ENCODE measurements around the gene TEX264.

TEX264 gene

GRCh38 chr3:51675201-51675611 is 4.2 kb downstream of the TEX264 start:
- no peak for DNase-seq

GRCh38 chr3:51676102-51676640 is 5.1 kb downstream of the TEX264 start:
- no peak for DNase-seq

- DNase-seq, result no peak
Observed at GRCh38 chr3:51677358-51677757, 6.3 kb downstream of the TEX264 start.

GRCh38 chr3:51678186-51678585 is 7.1 kb downstream of the TEX264 start:
- no peak for DNase-seq

GRCh38 chr3:51678641-51679040 is 7.6 kb downstream of the TEX264 start:
- no peak for DNase-seq

DNA sequence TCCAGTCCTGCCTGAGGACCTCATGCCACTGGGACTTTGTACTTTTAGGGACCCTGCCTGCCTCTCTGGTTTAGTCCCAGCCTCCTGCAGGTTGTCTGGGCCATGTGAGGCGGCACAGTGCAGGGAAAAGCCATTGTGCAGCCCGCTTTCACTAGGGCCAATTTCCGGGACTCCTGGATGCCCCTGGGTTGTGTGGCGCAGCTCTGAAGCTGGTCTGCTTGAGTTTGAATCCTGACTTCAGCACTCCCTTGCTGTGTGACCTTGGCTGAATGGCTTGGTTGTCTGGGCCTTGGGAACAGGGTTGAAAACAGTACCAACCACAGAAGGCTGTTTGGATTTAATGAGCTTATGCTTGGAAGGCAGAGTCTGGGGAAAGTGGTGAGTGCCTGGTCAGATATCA is 8.3 kb downstream of the TEX264 start:
- no peak for DNase-seq

DNA sequence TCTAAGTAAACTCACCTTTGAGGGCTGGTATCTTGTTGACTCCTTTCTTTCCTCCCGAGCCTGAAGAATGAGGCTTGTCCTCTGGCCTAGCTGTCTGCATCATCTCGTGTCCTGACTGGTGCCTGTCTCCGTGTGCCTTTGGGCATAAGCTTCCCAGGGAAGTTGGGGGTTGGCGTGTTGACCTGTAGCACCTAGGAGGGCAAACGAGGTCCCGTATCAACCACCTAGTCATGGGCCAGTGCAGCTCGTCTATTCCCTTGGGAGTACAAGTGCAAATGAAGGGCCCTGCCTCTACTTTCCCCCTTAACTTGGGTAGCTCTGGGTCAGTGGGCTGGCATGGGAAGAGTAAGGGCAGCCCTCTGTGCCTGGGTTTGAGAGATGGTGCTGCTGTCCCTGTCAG is 8.7 kb downstream of the TEX264 start:
- no peak for DNase-seq

DNA sequence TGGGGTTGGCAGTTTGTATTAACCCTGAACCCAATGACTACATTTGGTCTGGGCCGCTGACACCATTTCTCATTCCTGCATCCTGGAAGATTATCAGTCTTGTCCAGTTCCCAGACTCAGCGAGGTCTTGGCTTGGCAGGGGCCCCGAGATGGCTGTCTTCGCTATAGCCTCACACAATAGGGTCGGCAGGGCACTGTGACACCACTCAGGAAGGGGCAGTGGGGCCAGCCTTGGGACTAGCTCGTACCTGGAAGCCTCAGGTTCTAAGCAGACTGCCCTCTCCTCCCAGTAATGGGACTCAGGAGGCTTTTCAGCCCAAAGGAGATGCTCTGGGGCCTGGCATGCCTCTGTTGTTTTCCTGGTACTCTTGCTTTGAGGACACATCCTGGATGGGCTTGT is 9.1 kb downstream of the TEX264 start:
- DNase-seq, result no peak

- DNase-seq, result no peak
Observed at GRCh38 chr3:51680663-51681230, 9.7 kb downstream of the TEX264 start.

DNA sequence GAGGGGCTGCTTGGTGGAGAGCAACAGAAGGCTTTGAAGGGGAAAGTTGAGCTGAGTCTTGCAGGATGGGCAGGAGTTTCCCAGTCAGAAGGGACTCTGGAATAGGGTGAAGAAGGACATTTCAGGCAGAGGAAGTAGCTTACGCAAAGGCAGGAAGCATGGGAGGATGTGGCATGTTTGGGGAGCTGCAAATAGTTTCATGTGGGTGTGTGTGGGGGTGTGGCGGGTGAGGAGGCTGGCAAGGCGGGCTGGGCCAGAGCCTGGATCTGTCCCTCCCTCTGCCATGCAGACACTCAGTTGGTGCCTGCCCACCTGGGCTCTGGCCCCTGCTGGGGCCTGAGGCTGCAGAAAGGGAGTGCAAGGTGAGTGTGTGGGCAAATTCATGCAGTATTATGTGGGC is 10.4 kb downstream of the TEX264 start:
- DNase-seq, result peak; percentile 82 to 83

DNA sequence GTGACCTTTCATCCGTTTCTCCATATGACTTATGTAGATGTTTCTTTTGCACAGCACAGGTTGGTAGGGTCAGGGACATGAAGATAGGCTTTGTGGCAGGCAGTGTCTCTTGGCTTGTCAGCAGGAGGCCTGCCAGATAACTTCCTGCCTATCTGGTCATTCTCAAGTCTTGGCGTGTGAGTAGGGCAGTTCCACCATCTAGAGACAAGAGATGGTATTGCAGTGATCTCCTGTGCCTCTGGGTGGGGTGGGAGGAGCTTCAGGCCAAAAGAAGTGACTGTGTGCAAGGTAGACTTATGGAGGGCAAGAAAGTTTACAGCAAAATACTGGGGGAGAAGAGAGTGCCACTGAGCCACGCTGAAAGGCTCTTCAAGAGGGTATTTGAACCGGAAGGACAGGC is 11.0 kb downstream of the TEX264 start:
- DNase-seq, result peak; percentile 97 to 98

DNA sequence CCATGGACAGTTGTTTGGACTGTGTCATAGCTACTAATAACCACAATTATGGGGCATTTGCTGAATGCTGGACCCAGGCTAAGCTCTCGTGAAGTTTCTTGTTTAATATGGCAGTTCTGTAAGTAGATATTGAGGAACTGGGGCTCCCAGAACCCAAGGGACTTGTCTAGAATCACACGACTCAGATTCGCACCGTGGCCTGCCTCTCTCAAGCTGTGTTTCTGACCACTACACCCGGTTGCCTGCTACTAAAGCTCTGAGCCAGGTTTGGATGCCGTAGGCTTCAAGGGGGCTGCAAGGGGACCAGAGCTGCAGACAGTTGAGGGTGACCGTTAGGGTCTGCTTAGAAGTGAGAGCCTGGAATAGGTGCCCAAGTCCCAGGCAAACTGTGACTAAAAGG is 11.5 kb downstream of the TEX264 start:
- no peak for DNase-seq

GRCh38 chr3:51683566-51683965 is 12.5 kb downstream of the TEX264 start:
- DNase-seq, result no peak

- peak in 1 of 2 experiments; percentile 9 for DNase-seq
Observed at GRCh38 chr3:51684971-51685751, 14.1 kb downstream of the TEX264 start.

- no peak for DNase-seq
Observed at GRCh38 chr3:51686056-51686455, 15.0 kb downstream of the TEX264 start.

DNA sequence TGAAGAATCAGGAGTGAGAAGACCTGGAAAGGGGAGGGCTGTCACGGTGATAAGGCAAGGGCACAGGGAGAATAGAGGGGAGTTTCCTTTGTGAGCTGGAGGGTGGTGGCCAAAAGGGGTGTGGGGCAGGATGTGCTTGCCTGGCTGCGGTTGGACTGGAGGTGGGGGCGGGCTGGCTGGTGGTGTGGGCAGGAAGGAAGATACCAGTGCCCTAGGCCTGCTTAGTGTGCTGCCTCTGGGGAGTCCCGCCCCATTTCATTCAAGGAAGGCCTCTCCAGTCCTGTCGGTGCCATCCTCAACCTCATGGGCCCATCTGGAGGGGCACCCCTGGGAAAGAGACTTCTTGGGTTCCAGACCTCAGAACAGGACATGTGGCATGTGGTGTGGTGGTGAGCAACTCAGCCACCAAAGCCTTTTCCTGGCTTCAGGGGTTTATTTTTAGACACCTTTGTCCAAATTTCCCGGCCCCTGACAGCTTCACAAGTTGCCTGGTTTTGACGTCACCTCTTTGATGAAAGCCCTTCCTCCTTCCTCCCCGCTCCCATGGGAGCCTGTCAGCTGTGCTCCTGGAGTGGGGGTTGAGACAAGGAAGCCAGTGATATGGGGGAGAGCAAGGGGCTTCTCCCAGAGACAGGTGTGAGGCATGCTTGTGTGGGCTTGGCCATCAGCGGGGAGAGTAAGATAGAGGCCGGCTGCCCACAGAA is 15.6 kb downstream of the TEX264 start:
- DNase-seq, result peak; percentile 87 to 89

- no peak for DNase-seq
Observed at GRCh38 chr3:51687431-51688205, 16.6 kb downstream of the TEX264 start.

- DNase-seq, result no peak
Observed at GRCh38 chr3:51688206-51688600, 17.2 kb downstream of the TEX264 start.

DNA sequence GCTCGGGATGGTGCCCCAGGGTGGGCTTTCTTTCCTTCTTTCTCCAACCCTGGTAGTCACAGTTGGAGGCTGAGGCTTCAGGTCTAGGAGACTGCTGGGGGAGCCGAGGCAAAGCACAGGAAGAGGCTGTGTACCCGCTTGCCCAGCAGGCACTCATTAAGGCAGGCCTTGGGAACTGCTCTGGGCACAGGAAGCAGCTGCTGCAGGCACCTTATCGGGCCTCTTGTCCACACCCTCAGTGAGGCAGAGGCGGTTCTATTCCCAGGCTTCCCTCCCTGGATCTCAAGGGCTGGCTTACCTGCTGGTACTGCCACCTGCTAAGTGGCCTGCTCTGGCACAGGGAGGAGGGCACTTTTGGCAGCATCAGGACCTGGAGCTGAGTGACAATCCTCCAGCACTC is 20.0 kb downstream of the TEX264 start:
- DNase-seq, result no peak

DNA sequence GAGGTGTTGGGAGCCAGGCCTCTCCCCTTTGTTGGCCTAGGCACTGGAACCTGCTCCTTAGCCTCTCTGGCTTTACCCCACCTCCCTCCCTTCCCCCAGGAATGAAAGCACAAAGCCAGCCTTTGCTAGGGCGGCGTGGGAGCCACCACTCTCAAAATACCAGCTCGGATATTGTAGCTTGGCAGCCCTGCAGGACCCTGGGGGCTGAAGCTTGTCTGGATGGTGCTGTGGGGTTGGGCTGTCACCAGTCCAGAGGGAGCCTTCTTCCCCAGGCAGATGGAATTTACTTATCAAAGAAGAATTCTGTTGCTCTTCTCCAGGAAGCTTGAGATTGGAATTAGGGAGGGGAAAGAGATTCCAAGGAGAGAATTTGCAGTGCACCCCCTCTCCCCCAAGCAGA is 20.9 kb downstream of the TEX264 start:
- DNase-seq, result no peak

- no peak for DNase-seq
Observed at GRCh38 chr3:51692980-51693395, 21.9 kb downstream of the TEX264 start.

DNA sequence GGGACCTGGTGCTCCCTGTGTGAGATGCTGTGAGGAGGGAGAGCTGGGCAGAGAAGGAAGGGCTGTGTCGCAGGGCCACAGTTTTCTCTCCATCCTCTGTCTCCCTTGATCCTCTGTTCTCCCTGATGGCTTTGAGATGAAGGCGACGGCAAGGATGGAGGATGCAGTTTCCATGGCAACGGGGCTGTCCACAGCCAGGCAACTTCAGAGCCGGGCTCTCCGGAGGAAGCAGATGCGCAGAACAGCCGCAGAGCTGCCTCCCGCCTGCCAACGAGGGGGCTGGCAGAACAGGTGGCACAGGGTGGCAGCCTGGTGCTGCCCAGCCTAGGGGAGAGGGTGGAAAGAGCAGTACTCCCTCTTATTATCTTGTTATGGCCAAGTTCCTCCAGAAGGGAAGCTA is 25.9 kb downstream of the TEX264 start:
- DNase-seq, result no peak

GRCh38 chr3:51698209-51698608 is 27.2 kb downstream of the TEX264 start:
- DNase-seq, result no peak
